ENCODE data around the gene CRIP1.

GRCh38 chr14:105483300-105484068, 3.2 kb upstream of the CRIP1 start:
- TF ChIP-seq, protein P1, sequence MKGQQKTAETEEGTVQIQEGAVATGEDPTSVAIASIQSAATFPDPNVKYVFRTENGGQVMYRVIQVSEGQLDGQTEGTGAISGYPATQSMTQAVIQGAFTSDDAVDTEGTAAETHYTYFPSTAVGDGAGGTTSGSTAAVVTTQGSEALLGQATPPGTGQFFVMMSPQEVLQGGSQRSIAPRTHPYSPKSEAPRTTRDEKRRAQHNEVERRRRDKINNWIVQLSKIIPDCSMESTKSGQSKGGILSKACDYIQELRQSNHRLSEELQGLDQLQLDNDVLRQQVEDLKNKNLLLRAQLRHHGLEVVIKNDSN (IDR thresholded peaks at IDR 0.05), result no peak
- TF ChIP-seq, protein P2, sequence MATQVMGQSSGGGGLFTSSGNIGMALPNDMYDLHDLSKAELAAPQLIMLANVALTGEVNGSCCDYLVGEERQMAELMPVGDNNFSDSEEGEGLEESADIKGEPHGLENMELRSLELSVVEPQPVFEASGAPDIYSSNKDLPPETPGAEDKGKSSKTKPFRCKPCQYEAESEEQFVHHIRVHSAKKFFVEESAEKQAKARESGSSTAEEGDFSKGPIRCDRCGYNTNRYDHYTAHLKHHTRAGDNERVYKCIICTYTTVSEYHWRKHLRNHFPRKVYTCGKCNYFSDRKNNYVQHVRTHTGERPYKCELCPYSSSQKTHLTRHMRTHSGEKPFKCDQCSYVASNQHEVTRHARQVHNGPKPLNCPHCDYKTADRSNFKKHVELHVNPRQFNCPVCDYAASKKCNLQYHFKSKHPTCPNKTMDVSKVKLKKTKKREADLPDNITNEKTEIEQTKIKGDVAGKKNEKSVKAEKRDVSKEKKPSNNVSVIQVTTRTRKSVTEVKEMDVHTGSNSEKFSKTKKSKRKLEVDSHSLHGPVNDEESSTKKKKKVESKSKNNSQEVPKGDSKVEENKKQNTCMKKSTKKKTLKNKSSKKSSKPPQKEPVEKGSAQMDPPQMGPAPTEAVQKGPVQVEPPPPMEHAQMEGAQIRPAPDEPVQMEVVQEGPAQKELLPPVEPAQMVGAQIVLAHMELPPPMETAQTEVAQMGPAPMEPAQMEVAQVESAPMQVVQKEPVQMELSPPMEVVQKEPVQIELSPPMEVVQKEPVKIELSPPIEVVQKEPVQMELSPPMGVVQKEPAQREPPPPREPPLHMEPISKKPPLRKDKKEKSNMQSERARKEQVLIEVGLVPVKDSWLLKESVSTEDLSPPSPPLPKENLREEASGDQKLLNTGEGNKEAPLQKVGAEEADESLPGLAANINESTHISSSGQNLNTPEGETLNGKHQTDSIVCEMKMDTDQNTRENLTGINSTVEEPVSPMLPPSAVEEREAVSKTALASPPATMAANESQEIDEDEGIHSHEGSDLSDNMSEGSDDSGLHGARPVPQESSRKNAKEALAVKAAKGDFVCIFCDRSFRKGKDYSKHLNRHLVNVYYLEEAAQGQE (IDR thresholded peaks at IDR 0.05; ENCODE audit: low read depth), result no peak
- no peak for TF ChIP-seq MAX (IDR thresholded peaks at IDR 0.05)
- TF ChIP-seq CEBPB (IDR thresholded peaks at IDR 0.05), result no peak
- TF ChIP-seq TAF1 (IDR thresholded peaks at IDR 0.05; ENCODE audit: low read depth), result no peak
- no peak for TF ChIP-seq RAD21 (IDR thresholded peaks at IDR 0.05; ENCODE audit: low read depth)
- TF ChIP-seq EP300 (IDR thresholded peaks at IDR 0.05; ENCODE audit: borderline replicate concordance), result peak; percentile 44; the same call in 1 of the 2 replicates
- peak; percentile 36; the same call in 1 of the 2 replicates for TF ChIP-seq TEAD4 (IDR thresholded peaks at IDR 0.05)
- peak; percentile 44; the same call in 1 of the 2 replicates for TF ChIP-seq NFIC (IDR thresholded peaks at IDR 0.05)

Measured in Ishikawa (cell line).